DMS153 treated with DMSO at 0.1 percent for 48 hours (cell line): ENCODE results near the gene FAAP24.
"Not testable (repeated sequence)": the region's sequence is repeated elsewhere in the genome, so short reads cannot be mapped to it uniquely, and the experiment has no call there.

Experiments
- DNase-seq: peaks from one replicate; lab custom pipeline; 2025; ENCODE audit not compliant: unreplicated experiment; lab: John Stamatoyannopoulos, UW

The FAAP24 gene

DNA sequence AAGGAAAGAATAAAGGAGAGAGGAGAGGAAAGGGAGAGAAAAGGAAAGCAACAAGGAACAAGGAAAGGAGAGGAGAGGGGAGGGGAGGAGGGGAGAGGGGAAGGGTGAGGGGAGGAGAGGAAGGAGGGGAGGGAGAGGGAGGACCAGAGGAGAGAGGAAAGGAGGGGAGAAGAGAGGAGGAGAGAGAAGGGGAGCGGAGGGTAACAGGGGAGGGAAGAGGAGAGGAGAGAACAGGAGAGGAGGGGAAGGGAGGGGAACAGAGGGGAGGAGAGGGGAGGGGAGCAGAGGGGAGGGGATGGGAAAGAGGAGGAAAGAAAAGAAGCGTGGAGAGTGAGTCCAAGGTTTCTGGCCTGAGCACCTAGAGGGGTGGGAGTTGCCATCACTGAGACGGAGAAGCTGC, 26.7 kb downstream of the FAAP24 start:
- DNase-seq = no peak

DNA sequence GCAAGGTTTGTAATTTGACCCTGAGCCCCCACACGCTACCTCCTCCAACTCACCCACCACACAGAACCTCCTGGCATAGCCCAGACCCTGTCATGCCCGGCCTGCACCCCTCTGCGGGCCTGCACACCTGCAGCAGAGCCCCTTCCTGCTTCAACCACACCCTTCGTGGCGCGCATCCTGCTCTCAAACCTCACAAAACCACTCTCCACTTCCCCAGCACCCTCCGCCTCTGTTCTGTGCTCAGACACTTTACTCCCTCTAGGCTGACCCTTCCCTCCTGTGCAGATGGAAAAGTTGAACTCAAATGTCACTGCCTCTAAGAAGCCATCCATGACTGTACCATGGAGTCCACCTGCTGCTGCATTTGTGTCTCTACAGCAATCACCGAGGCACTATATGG, 28.5 kb downstream of the FAAP24 start:
- DNase-seq = no peak

DNA sequence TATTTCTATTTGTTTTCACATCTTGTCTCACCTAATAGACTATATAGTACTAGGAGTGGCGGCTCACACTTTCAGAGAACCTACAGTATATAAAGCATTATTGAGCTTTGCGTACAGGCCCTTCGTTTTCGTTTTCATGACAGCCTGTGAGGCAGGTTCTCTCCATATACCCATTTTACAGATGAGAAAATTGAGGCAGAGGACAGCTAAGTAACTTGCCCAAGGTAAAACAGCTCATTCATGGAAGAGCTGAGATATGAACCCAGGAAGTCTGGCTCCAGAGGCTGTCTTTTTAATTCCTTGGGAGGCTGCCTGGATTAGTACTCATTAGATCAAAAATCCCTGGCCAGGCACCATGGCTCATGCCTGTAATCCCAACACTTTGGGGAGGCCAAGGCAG, 28.9 kb downstream of the FAAP24 start:
- DNase-seq = no peak

DNA sequence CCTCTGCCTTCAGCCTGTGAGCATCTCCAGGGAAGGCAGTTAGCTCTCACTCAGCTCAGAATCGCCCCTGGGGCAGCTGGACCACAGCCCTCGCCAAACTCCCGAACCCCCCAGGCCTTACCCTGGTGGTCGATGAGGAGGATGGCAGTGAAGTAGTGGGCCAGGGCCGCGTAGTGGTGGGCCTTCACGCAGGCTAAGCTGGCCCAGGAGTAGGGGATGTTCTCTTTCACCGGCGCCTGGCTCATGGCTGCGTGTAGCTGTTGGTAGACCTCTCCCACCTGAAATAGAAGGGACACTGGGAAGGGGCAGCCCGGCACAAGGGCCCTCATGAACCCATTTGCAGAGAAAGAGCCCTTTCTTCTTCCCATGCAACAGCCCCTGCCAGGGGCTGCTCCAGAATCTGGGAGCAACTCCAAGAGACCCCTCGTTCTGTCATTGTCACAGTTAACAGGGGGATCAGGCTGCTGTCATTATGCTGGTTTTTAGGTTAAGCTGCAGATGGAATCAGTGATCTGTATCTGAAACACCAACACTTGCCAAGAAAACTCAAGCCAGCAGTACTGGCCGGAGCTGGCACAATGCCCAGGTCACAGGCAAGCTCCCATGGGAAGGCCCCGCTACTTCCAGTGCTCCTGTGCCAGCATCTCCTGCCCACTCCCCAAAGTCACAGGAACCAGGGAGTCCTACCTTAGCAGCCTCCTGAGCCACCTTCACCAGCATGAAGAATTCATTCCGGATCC, 30.3 kb downstream of the FAAP24 start:
- not testable (repeated sequence) for DNase-seq

DNA sequence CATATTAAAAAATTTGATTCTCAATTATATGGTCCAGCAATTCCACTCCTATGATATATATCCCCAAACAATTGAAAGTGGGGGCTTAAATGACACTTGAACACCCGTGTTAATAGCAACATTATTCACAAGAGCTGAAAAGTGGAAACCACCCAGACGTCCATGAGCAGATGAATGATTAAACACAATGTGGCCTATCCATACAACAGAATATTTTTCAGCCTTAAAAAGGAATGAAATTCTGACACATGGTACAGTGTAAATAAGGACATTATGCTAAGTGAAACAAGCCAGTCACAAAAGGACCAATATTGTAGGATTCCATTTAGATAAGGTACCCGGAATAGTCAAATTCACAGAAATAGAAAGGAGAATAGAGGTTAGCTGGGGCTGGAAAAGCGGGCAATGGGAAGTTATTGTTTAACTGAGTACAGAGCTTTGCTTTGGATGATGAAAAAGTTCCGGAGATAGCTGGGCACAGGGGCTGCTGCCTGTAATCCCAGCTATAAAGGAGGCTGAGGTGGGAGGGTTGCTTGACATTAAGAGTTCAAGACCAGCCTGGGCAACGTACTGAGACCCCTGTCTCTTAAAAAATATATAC, 31.5 kb downstream of the FAAP24 start:
- DNase-seq = not testable (repeated sequence)

DNA sequence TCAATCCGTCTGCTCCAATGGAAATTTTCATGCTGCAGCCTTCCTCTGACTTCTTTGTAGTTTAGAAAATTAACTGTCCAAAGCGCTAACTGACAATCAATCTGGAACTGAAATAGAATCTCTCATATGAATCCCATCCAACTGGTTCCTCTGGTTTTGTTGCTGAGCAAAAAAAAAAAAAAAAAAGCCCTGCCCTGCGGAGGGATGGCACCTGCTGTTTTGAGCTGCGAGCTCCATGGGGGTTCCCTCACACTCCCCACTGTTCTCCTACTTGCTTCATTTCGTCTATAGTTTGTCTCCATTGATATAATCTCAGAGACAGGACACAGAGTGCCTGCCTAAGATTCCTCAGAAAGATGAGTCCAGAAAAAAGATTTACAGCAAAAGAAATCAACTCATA, 33.4 kb downstream of the FAAP24 start:
- DNase-seq = peak; percentile 22

DNA sequence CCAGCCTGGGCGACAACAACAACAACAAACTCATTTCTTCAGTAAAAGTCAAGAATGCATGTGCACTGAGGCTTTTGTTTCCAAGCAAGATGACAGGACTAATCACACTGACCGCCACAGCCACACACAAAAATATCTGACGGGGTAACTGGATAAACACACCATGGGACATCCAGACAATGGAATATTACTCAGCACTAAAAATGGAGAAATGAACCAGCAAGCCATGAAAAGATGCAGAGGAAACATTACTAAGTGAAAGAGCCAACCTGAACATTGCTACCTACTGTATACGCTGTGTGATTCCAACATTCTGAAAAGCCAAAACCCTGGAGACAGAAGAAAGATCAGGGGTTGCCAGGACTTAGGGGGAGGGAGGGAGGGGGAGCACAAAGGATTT, 36.7 kb downstream of the FAAP24 start:
- DNase-seq = no peak

DNA sequence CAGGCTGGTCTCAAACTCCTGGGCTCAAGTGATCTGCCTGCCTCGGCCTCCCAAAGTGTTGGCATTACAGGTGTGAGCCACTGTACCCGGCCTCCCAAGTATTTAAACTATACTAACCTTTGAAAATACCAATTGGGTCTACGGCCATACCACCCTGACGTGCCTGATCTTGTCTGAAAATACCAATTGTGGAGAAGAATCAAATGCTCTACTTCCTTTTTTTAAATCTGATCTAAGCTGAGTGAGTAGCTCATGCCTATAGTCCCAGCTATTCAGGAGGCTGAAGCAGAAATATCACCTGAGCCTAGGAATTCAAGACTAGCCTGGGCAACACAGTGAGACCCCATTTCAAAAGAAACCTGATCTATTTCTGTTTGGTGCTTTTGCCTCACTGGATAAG, 38.8 kb downstream of the FAAP24 start:
- not testable (repeated sequence) for DNase-seq

DNA sequence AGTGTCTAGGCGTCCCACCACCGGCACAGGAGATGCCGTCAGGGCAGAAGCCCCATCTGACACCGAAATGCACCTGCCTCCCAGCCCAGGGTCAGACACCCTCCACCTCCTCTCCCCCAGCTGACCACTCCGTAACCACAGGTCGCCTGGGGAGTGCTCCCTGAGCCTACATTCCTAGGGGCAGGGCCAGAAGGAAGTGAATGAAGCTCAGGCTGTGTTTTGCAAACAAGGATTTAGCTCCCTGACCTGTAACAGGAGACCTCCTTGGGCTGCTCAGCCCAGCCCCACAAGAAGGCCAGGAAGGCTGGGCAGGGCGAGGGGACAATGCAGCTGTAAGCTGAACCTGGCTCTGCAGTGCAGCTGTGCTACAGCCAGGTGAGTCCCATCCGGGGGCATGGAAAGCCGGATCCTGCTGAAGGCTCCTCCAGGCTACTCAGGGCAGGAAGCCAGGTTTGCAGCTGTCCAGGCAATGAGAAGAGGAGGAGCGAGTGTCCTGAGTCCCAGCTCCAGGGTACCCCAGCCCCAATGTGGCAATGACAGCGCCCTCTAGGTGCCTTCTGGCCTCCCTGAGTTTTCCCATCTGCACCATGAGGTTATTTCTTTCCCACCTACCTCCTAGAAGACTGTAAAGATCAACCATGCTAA, 50.6 kb downstream of the FAAP24 start:
- DNase-seq = no peak

DNA sequence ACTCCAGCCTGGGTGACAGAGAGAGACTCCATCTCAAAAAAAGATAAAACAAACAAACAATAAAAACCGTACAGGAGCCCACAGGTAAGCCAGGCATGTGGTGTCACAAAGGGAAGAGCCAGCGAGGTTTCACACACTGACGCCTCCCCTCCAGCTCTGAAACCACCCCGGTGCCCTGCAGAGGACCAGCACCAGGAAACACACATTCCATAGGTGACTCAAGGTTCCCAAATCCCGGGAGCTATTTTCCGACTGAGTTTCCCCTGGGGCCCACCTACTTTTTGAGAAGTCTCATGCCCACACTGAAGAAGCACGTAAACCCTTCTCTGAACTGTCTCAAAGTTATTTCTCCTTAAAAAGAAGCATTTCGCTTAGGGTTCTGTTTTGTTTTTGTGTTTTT, 52.4 kb downstream of the FAAP24 start:
- no peak for DNase-seq

DNA sequence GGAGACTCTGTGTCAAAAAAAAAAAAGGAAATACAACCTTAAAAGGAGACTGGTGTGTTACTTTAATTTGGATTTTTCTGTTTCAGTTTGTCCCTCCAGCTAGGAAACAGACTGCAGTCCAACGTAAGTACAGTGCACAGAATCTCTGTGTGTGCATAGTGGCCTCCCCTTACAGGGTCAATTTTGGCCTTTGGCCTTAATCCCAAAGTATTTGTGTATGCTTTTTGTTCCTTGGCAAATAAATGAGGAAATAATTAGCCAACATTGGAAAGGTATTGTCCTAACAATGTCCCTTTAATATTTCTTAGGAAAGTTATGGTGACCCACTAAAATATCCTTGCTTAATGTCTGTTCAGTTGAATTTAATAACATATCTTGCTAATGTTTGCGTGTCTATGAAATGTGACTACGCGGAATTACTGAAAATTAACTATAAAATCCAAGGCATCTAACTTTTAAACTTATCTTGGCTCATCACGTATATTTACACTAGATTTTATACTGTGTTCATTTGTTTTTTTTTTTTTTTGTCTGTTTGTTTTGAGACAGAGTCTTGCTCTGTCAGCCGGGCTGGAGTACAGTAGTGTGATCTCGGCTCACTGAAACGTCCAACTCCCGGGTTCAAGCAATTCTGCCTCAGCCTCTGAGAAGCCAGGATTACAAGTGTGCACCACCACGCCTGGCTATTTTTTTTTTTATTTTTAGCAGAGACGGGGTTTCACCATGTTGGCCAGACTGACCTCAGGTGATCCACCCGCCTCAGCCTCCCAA, 53.6 kb downstream of the FAAP24 start:
- DNase-seq = not testable (repeated sequence)

DNA sequence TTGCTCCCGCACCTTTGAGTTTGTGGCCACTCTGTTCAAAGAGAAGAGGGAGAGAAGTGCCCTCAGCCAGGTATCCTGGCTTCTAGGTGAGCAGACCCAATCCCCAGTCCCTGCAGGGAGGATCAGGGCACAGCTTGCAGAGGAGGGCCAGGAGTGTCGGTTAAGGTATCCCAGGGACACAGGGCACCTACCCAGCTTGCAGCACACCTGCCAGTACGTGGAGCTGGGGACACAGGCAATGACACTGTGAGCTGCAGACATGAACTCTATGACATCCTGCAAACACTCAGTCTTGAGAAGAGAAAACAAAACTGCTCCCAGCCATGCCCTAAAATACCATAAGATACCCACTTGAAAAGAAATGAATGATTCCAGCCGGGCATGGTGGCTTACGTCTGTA, 54.6 kb downstream of the FAAP24 start:
- DNase-seq = not testable (repeated sequence)
